Loucy (cell line): ENCODE data around the gene MADD.

ENCODE experiments used
- EZH2phosphoT487 ChIP-seq: fragments of 200-600 bp; IDR thresholded peaks from 2 replicates; pipeline ENCODE4 v1.6.1; 2018; ENCODE audit warnings: antibody characterized with exemption, mild to moderate bottlenecking, moderate library complexity, borderline replicate concordance
- TF ChIP-seq, protein P1 (sequence below): fragments of 200-600 bp; sonication (generic); conservative IDR thresholded peaks from 2 replicates; pipeline ENCODE4 v1.5.1; 2014; ENCODE audit warnings: mild to moderate bottlenecking, antibody characterized with exemption, low read length

DNA sequence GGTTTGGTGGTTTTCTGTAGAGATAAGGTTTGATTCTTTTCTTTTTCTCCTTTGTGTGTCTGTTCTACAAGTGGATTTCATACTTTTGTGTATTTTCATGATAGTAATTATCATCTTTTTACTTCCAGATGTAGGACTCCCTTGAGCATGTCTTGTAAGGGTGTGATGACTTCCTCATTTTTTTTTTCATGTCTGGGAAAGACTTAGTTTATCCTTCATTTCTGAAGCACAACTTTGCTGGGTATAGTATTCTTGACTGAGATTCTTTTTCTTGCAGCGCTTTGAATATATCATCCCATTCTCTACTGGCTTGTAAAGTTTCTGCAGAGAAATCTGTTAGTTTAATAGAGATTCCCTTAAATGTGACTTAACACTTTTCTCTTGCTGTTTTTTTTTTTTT lies 32.9 kb downstream of the MADD start:
- TF ChIP-seq, protein P1, sequence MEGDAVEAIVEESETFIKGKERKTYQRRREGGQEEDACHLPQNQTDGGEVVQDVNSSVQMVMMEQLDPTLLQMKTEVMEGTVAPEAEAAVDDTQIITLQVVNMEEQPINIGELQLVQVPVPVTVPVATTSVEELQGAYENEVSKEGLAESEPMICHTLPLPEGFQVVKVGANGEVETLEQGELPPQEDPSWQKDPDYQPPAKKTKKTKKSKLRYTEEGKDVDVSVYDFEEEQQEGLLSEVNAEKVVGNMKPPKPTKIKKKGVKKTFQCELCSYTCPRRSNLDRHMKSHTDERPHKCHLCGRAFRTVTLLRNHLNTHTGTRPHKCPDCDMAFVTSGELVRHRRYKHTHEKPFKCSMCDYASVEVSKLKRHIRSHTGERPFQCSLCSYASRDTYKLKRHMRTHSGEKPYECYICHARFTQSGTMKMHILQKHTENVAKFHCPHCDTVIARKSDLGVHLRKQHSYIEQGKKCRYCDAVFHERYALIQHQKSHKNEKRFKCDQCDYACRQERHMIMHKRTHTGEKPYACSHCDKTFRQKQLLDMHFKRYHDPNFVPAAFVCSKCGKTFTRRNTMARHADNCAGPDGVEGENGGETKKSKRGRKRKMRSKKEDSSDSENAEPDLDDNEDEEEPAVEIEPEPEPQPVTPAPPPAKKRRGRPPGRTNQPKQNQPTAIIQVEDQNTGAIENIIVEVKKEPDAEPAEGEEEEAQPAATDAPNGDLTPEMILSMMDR = no peak
- no peak for TF ChIP-seq EZH2phosphoT487
